ENCODE measurements around the gene GCN1.

DNA sequence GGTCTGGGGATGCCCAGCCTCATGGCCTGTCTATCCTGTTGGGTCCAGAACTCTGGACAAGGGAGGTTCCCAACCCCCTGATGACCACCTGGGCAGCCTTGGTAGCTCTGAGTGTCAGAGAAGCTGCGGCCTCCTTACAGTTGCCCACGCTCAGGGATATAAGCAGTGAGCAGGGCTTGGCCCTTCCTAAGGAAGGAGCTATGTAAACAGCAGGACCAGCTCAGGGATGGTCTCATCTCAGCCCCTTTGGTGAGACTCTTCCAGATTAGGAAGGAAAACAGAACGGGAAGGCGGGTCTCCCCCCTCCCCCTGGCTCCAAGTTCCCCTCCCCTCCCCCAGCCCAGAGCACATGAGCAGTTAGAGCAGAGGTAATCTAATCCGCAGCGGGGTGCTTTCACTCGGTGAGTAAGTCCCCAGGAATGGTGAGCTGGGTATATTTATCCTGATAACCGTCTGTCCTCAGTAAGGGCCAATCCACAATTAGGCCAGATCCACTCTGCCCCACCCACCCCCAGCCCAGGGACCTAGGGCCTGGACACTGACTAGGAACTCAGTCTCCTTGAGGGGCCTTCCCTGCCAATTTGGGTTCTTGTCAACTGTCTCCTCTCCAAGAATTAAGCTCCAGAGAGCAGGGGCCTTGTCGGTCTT, 35.9 kb upstream of the GCN1 start:
- TF ChIP-seq, protein P1, sequence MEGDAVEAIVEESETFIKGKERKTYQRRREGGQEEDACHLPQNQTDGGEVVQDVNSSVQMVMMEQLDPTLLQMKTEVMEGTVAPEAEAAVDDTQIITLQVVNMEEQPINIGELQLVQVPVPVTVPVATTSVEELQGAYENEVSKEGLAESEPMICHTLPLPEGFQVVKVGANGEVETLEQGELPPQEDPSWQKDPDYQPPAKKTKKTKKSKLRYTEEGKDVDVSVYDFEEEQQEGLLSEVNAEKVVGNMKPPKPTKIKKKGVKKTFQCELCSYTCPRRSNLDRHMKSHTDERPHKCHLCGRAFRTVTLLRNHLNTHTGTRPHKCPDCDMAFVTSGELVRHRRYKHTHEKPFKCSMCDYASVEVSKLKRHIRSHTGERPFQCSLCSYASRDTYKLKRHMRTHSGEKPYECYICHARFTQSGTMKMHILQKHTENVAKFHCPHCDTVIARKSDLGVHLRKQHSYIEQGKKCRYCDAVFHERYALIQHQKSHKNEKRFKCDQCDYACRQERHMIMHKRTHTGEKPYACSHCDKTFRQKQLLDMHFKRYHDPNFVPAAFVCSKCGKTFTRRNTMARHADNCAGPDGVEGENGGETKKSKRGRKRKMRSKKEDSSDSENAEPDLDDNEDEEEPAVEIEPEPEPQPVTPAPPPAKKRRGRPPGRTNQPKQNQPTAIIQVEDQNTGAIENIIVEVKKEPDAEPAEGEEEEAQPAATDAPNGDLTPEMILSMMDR (IDR thresholded peaks at IDR 0.05; ENCODE audit: low read depth, low read length), result no peak
- TF ChIP-seq EZH2phosphoT487 (IDR thresholded peaks at IDR 0.05; ENCODE audit: low read depth), result no peak

Data from OCI-LY3 (cell line).